ENCODE results near the gene TXLNB.
"Not testable (repeated sequence)": the region's sequence is repeated elsewhere in the genome, so short reads cannot be mapped to it uniquely, and the experiment has no call there.

Gene TXLNB

GRCh38 chr6:139265512-139266190 lies 26.1 kb downstream of the TXLNB start:
- DNase-seq = no peak

GRCh38 chr6:139262519-139263300 lies 29.1 kb downstream of the TXLNB start:
- peak; percentile 16 for DNase-seq

- no peak for DNase-seq
Observed at GRCh38 chr6:139257821-139258398, 33.9 kb downstream of the TXLNB start.

GRCh38 chr6:139257291-139257690 lies 34.5 kb downstream of the TXLNB start:
- DNase-seq = no peak

DNA sequence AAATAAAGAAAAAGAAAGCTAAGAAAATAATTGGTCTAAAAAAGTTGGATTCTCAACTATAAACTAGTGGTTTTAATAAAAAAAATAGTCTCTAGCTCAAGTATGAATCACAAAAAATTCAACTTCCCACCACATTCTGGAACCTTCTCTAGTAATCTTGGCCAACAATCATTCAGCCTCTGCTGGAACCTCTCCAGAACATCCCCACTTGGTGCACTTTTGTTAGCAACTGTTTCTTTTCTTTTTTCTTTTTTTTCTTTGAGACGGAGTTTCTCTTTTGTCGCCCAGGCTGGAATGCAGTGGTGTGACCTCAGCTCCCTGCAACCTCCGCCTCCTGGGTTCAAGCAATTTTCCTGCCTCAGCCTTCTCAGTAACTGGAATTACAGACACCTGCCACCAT lies 35.7 kb downstream of the TXLNB start:
- no peak for DNase-seq

DNA sequence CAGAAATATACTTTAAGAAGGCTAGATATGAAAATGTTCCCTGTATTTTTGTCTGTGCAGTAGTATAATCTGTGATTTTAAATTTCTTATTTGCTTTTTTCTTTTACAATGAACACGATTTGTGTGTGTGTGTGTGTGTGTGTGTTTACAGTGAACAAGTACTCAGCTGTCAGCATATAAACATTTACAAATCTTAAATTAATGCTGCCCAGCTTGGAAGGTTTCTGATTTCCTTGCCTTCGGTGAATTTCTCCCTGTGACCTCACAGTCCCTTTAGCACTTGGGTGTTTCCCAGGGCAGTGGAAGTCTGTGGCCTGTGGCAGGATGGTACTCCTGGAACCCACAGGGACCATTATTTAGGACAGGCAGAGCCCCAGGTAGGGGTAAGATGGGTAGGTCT lies 37.6 kb downstream of the TXLNB start:
- DNase-seq = no peak

GRCh38 chr6:139253656-139254055 lies 38.1 kb downstream of the TXLNB start:
- DNase-seq = no peak

GRCh38 chr6:139251691-139252390 lies 40.0 kb downstream of the TXLNB start:
- DNase-seq = no peak

DNA sequence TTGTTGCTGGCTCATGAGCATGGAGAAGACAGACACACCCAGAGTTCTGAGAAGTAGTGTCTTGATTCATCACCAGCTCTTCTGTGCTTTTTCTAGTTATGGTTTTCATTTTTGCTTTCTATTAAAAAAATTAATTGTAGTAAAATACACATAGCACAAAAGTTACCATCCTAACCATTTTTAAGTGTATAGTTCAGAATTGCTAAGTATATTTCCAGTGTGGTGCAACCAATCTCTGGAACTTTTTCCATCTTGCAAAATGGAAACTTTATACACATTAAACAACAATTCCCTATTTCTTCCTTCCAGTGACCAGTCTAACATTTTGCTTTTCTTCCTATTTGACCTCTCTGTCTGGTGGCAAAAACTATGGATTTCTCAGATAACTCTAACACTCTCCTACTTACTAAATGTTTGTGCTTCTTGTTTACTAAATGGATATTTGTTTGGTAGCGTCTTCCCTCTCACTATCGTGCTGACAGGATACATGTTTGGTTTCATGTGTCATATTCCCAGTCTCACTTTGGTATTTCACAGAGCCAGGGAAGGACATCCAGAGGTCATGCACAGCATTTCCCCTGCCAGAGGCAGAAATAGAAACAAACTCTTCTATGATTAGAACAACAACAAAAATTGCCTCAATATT lies 40.6 kb downstream of the TXLNB start:
- no peak for DNase-seq

DNA sequence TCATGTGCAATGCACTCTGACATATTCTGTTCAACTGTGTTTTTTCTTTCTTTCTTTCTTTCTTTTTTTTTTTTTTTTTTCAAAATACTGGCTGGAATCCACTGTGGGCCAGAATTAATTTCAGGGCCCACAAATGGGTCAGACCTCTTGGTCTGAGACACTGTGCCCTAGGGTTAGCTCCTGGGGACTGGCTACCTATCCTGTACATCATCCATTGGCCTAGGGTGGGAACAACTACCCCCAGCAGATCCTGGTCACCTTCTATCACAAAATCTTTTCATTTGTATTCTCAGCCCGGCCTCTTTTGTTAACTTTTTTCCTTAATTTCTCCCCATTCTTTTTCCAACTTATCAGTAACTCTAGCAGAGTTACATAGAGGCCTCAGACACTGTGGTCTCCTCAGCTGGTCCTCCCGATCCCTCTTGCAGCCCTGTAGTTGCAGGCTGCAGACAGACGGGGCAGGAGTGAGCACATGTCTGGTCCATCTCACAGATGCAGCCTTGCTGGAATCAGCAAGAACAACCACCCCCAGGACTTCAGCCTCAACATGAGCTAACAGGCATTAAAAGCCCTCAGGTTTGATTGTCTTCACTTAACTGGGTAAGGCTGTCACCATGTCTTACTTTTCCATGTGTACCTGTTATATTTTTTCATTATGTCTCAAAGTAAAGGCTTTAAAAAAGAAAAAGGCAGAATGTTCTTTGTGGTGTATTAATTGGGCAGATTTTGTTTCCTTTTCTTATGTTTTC lies 41.3 kb downstream of the TXLNB start:
- DNase-seq = peak; percentile 24

DNA sequence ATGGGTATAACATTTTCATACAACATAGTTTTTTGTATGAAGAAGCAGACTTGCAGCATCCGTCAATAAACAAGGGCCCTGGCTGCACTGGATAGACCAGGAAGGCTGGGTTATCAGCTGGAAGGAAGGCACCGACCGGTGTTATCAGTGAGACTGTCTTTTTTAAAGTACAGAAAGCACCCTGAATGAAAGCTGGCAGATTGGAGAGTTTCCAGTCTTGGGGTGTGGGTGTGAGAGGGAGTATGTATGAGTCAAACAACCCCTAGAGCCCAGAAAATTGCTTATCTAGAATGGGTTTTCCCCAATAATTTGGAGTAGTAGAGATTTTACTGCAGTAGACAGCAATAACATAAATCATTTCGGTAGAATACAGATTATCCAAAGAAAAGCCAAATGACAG lies 42.4 kb downstream of the TXLNB start:
- DNase-seq = peak; percentile 39

DNA sequence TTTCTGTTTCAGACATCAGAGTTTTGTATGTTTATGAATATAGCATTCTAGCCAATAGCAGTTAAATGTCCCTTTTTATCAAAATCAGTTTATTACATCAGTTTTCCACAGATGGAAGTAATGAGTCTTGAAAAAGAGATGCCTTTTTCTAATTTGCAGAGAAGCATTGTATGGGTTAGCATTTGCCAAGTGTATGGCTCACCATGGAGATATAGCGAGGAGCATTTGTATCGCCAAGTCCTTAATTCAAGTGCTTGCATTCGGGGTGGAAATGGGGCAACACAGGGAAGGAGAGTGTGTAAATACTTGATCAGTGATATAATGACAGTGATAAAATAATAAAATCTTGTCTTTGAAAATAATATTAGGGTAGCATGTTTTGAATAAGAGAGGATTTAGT lies 42.9 kb downstream of the TXLNB start:
- no peak for DNase-seq

DNA sequence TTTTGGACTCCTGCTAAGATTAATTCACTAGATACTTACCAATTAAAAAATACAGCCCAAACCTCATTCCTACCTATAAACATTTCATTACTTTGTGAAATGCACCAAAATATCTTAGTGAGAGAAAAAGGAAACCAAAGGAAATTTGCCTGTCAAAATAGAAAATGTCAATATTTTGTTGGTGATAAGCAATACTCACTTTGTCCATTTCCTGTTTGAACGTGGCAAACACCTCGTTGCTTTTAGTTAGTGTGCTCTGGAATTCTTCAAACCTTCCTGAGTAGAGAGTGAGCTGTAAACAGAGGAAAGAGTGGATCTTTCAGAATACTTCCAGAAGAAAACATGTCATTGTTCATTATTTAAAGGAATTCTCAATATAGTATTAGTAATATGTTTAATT lies 44.2 kb downstream of the TXLNB start:
- DNase-seq = no peak

DNA sequence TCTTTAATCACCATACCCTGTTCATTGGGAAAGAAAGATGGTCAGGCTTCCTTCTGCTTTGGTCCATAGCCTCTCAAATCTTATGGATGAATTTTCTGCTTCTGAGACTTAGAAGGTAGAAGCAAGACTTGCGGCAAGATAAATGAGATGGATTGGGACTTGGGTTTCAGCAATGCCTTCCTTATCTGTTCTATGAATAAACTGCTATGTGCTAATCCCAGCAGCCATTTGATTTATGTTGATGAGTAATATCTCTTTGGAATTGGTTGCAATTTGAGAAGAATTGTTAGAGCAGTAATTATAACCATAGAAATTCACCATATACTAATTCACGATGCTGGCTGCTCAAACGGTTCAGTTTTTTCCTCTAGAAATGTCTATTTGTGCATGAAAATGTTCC lies 48.3 kb downstream of the TXLNB start:
- no peak for DNase-seq

DNA sequence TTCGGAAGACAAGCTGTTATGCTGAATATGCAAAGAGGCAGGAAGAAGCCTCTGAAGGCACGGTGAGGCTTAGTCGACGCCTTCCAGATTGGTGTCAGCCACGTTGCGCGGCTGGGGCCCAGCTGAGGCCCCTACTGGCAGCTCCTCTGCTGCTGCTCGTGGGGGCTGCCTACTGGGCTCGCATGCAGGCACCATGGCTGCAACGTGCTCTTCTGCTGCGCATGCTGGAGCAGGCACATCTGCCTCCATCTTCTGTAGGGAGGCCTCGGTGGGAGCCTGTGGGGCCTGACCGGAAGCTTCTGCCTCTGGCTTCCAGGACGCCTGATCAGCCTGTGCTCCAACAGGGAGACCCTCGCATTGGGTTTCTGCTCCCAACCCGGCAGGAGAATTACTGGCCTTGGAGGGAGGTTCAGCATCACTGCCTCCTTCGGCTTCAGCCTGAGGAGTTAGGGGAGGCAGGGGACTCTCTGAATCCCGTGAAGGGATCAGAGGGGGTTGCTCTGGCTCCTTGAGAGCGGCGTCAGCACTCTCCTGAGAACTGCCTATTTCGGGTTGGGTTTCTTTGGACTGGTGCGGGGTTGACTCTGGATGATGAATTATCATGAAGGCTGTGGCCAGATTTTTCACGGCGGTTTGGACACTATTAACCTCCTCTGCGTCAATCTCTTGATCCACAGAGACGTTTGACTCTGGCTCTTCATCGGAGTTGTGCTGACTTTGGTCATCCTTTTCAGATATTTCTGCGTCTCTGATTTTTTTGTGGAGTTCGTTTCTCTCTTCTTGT lies 49.1 kb downstream of the TXLNB start:
- DNase-seq = no peak

- no peak for DNase-seq
Observed at GRCh38 chr6:139240161-139241010, 51.4 kb downstream of the TXLNB start.

GRCh38 chr6:139239064-139239463 lies 52.7 kb downstream of the TXLNB start:
- DNase-seq = no peak

DNA sequence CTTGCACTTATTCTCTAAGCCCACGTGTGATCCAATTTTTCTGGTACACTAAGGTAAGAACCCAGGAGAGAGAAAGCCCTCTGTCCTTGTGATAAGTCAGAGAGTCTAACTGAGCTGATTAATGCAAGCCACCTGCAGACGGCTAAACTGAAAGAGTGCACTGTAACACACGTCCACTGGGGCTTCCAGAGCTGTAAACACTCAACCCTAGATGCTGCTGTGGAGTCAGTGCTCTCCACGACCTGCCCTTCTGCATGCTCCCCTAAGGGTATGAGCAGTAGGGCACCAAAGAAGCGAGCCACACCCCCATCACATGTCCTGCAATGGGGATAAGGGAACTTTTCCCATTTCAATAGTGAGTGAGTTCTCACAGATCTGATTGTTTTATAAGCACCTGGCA lies 55.7 kb downstream of the TXLNB start:
- DNase-seq = no peak

GRCh38 chr6:139235661-139236060 lies 56.1 kb downstream of the TXLNB start:
- no peak for DNase-seq

GRCh38 chr6:139234193-139234592 lies 57.6 kb downstream of the TXLNB start:
- DNase-seq = not testable (repeated sequence)

DNA sequence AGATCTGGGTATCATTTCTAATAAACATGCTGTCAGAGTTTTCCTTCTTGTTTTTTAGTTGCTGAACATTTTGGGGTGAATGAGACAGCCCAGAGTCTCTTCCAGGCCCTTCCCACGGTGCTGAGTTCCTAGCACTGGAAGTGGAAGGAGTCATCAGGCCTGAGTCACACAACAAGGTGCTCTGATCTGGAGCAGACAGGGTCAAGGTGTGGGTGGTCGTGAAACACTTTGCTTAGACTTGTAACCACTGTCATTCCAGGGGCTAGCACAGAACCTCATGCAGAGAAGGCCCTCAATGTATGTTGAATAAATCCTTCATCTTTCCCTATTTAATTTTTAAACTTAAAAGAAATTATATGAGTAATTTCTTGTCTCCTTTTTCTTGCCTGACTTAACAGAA lies 60.6 kb downstream of the TXLNB start:
- no peak for DNase-seq

Measured in stimulated activated naive CD4-positive, alpha-beta T cell treated with Interleukin-2 at 50 U/mL for 16 hours (primary cell).